Tibial nerve (tissue), 3 donors: ENCODE data around the gene FMO4.

Source experiments
- POLR2A ChIP-seq, 2 donors: fragments of 450-650 bp; IDR thresholded peaks; one replicate each; pipeline ENCODE4 v1.6.1; 2017; ENCODE audit warnings: antibody characterized with exemption in 2 of 2, mild to moderate bottlenecking in 2 of 2, moderate library complexity in 2 of 2
- TF ChIP-seq, protein P1 (sequence below), 5 experiments: fragments of 200-600 bp in 3 of 5; fragments of 450-650 bp in 2 of 5; sonication (generic) in 3 of 5; IDR thresholded peaks; one replicate each; pipeline ENCODE4 v1.5.1; 2016 to 2019; ENCODE audit warnings: antibody characterized with exemption in 5 of 5, mild to moderate bottlenecking in 3 of 5, moderate library complexity in 2 of 5

DNA sequence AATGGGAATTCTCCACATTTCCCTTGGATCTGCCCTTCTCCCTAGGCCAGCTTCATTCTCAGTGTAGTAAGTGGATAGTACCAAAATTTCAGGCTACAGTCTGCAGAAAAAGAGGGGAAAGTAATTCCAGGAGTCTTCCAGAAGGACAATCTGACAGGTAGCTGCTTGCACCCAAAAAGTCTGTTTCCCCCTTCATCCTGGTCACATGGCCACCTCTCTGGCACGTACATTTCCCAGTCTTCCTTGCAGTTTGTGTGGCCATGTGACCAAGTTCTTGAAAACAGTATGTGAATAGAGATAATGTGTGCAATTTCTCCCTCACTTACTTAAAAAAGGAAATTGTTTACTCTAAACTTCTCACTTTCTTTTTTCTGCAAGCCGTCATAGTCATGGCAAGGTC, 14.6 kb upstream of the FMO4 start:
- no peak for TF ChIP-seq POLR2A (IDR thresholded peaks at IDR 0.05)
- TF ChIP-seq, protein P1, sequence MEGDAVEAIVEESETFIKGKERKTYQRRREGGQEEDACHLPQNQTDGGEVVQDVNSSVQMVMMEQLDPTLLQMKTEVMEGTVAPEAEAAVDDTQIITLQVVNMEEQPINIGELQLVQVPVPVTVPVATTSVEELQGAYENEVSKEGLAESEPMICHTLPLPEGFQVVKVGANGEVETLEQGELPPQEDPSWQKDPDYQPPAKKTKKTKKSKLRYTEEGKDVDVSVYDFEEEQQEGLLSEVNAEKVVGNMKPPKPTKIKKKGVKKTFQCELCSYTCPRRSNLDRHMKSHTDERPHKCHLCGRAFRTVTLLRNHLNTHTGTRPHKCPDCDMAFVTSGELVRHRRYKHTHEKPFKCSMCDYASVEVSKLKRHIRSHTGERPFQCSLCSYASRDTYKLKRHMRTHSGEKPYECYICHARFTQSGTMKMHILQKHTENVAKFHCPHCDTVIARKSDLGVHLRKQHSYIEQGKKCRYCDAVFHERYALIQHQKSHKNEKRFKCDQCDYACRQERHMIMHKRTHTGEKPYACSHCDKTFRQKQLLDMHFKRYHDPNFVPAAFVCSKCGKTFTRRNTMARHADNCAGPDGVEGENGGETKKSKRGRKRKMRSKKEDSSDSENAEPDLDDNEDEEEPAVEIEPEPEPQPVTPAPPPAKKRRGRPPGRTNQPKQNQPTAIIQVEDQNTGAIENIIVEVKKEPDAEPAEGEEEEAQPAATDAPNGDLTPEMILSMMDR (IDR thresholded peaks at IDR 0.05) = no peak
